ENCODE measurements around the gene METTL8. TPM values are rescaled to one million over a fixed set of nuclear protein-coding genes. Genes with fewer than 3 reads are reported as not detected.
"Not testable (repeated sequence)": the region's sequence is repeated elsewhere in the genome, so short reads cannot be mapped to it uniquely, and the experiment has no call there.

METTL8 gene
- total RNA-seq, 2 experiments from 2014 or later = 20.9 to 22.4 TPM

DNA sequence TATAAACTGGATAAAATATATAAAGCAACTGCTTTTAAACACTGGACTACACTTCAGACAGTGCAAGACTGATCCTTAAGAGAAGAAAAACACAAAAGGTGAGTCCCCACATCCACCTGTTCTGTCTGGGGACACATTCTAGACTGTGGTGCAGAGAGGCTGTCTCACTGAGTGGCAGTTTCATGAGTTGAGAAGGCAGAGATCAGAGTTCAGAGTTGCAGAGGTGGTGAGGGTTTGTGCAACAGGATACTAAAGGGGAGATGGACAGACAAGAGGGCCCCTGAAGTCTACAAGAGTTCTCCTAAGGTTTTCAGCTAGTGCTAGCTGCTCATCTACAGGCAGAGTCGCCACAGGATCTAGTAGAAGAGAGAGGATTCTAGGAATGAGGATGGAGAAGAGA is 68.0 kb downstream of the METTL8 start:
- no peak overlapping the region for H3K4me3 Mint-ChIP-seq
- CTCF ChIA-PET = no interaction called here
- H3K4me1 Mint-ChIP-seq (ENCODE audit: low read depth) = no peaks in the 10 kb centered on the region

DNA sequence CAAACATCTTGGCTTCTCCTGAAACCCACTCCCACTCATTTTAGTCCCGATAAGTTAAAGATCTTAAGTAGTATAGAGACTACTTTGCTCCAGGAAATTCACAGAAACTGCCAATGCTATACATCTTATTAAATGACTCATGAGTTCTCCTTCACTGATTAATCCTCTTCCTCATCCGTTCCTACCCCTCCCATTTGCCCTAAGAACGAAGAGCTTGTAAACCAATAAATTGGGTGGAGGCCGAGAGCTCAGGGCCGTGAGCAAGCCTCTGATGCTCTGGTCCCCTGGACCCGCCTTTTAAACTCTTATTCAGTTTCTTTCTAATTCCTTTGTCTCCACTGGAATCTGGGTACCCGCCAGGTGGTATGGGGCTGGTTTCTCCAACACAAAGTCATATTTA is 68.6 kb downstream of the METTL8 start:
- no peaks in the 10 kb centered on the region for H3K4me1 Mint-ChIP-seq (ENCODE audit: low read depth)
- ChIA-PET CTCF (no interaction called here), POLR2A (no interaction called here)
- peaks cover 22% of the 10 kb centered on the region for H3K9me3 Mint-ChIP-seq (ENCODE audit: insufficient read depth)
- H3K36me3 Mint-ChIP-seq (ENCODE audit: low read depth) = peaks cover 13% of the 10 kb centered on the region
- no peak overlapping the region for H3K27ac Mint-ChIP-seq
- no peaks in the 10 kb centered on the region for H3K27me3 Mint-ChIP-seq (ENCODE audit: low read depth)
- ATAC-seq (no peak), DNase-seq (no peak)
- H3K4me3 Mint-ChIP-seq = no peak overlapping the region

More for the DNA sequence above, 68.0 kb downstream of the METTL8 start:
- Mint-ChIP-seq H3K27ac (no peak overlapping the region), H3K36me3 (ENCODE audit: low read depth) (peaks cover 13% of the 10 kb centered on the region), H3K27me3 (ENCODE audit: low read depth) (no peaks in the 10 kb centered on the region), H3K9me3 (ENCODE audit: insufficient read depth) (peaks cover 22% of the 10 kb centered on the region)
- ATAC-seq (no peak), DNase-seq (no peak)
- POLR2A ChIA-PET = no interaction called here

- Mint-ChIP-seq H3K36me3 (ENCODE audit: low read depth) (peaks cover 18% of the 10 kb centered on the region), H3K4me3 (no peak overlapping the region), H3K4me1 (ENCODE audit: low read depth) (no peaks in the 10 kb centered on the region), H3K9me3 (ENCODE audit: insufficient read depth) (peaks cover 22% of the 10 kb centered on the region), H3K27ac (no peak overlapping the region), H3K27me3 (ENCODE audit: low read depth) (no peaks in the 10 kb centered on the region)
- ATAC-seq (no peak), DNase-seq (no peak)
- ChIA-PET POLR2A (no interaction called here), CTCF (interaction anchor here (0.6 kb wide), 1 partner anchor 82 kb away, joined by 3 read pairs; no protein-coding TSS in a partner anchor)
Measured at GRCh38 chr2:171362396-171362795, 71.4 kb downstream of the METTL8 start.

DNA sequence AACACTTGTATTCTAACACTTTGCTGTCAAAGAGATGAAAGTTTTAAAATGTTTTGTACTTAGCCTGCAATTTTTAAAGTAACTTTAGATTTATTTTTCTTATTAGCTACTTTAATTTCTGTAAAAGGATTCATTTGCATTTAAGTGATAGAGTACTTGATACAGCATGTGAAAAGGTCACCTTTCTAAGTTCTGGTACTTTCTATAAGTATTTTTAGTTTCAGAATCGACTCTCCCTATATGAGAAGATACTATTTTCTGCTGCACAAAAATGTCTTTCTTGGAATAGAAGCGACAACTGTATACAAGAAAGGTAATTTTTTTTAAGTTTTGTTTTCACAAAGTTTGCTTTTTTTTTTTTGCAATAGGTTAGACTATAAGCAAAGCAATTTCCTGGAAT is 72.9 kb downstream of the METTL8 start:
- ChIA-PET CTCF (interaction anchor here (0.6 kb wide), 1 partner anchor 204 kb away, joined by 3 read pairs; no protein-coding TSS in a partner anchor), POLR2A (no interaction called here)
- H3K4me1 Mint-ChIP-seq (ENCODE audit: low read depth) = no peaks in the 10 kb centered on the region
- no peak for DNase-seq
- ATAC-seq = no peak
- H3K27ac Mint-ChIP-seq = no peak overlapping the region
- H3K36me3 Mint-ChIP-seq (ENCODE audit: low read depth) = peaks cover 18% of the 10 kb centered on the region
- H3K4me3 Mint-ChIP-seq = no peak overlapping the region
- no peaks in the 10 kb centered on the region for H3K27me3 Mint-ChIP-seq (ENCODE audit: low read depth)
- H3K9me3 Mint-ChIP-seq (ENCODE audit: insufficient read depth) = peaks cover 8% of the 10 kb centered on the region

DNA sequence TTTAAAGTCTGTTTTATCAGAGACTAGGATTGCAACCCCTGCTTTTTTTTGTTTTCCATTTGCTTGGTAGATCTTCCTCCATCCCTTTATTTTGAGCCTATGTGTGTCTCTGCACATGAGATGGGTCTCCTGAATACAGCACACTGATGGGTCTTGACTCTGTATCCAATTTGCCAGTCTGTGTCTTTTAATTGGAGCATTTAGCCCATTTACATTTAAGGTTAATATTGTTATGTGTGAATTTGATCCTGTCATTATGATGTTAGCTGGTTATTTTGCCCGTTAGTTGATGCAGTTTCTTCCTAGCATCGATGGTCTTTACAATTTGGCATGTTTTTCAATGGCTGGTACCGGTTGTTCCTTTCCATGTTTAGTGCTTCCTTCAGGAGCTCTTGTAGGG is 80.0 kb downstream of the METTL8 start:
- POLR2A ChIA-PET; H3K27me3 Mint-ChIP-seq (ENCODE audit: low read depth); CTCF ChIA-PET; H3K27ac Mint-ChIP-seq; DNase-seq; H3K9me3 Mint-ChIP-seq (ENCODE audit: insufficient read depth); H3K4me1 Mint-ChIP-seq (ENCODE audit: low read depth); H3K4me3 Mint-ChIP-seq; ATAC-seq: not testable (repeated sequence)
- peaks cover 13% of the 10 kb centered on the region for H3K36me3 Mint-ChIP-seq (ENCODE audit: low read depth)

GRCh38 chr2:171348056-171348455 is 85.7 kb downstream of the METTL8 start:
- H3K4me1 Mint-ChIP-seq (ENCODE audit: low read depth) = peaks cover 10% of the 10 kb centered on the region
- no peak overlapping the region for H3K27ac Mint-ChIP-seq
- CTCF ChIA-PET = interaction anchor here (0.6 to 1.2 kb wide), 4 partner anchors 24 to 420 kb away, joined by 3 to 4 read pairs (median 3); no protein-coding TSS in a partner anchor
- ATAC-seq (no peak), DNase-seq (no peak)
- peaks cover 2% of the 10 kb centered on the region for H3K36me3 Mint-ChIP-seq (ENCODE audit: low read depth)
- no peaks in the 10 kb centered on the region for H3K27me3 Mint-ChIP-seq (ENCODE audit: low read depth)
- POLR2A ChIA-PET = interaction anchor here (1.0 kb wide), 1 partner anchor 21 kb away, joined by 3 read pairs; no protein-coding TSS in a partner anchor
- H3K4me3 Mint-ChIP-seq = no peak overlapping the region
- no peaks in the 10 kb centered on the region for H3K9me3 Mint-ChIP-seq (ENCODE audit: insufficient read depth)

DNA sequence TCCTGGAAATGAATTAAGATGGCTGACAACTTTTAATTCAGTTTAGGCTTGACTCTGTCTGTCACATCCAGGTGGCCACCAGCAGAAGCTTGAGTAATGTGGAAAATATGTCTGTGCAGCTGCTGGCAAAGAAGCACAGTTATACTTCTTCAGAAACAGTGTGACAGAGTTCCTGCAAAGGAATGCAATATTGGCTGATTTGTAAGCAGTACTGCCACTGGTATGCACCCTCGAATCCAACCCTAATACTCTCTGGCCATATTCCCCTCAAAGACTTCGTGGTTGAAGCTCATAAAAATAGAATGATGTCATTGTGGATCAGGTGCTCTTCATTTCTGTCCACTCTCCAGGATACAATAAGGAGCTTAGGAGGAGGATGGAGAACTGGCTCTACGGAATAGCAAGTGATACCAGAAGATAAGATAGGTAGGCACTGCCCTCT is 86.2 kb downstream of the METTL8 start:
- Mint-ChIP-seq H3K4me3 (no peak overlapping the region), H3K4me1 (ENCODE audit: low read depth) (peaks cover 10% of the 10 kb centered on the region), H3K27ac (no peak overlapping the region), H3K27me3 (ENCODE audit: low read depth) (no peaks in the 10 kb centered on the region), H3K9me3 (ENCODE audit: insufficient read depth) (no peaks in the 10 kb centered on the region), H3K36me3 (ENCODE audit: low read depth) (peaks cover 2% of the 10 kb centered on the region)
- CTCF ChIA-PET = interaction anchor here (0.6 to 1.2 kb wide), 4 partner anchors 24 to 419 kb away, joined by 3 to 4 read pairs (median 3); no protein-coding TSS in a partner anchor
- DNase-seq (no peak), ATAC-seq (no peak)
- POLR2A ChIA-PET = interaction anchor here (1.0 kb wide), 1 partner anchor 21 kb away, joined by 3 read pairs; no protein-coding TSS in a partner anchor

GRCh38 chr2:171346723-171347557 is 86.8 kb downstream of the METTL8 start:
- Mint-ChIP-seq H3K27me3 (ENCODE audit: low read depth) (no peaks in the 10 kb centered on the region), H3K4me3 (no peak overlapping the region), H3K27ac (no peak overlapping the region), H3K4me1 (ENCODE audit: low read depth) (peaks cover 10% of the 10 kb centered on the region), H3K36me3 (ENCODE audit: low read depth) (peaks cover 2% of the 10 kb centered on the region), H3K9me3 (ENCODE audit: insufficient read depth) (no peaks in the 10 kb centered on the region)
- ChIA-PET POLR2A (no interaction called here), CTCF (interaction anchor here (1.1 to 1.2 kb wide), 3 partner anchors 23 to 418 kb away, joined by 3 to 4 read pairs (median 3); no protein-coding TSS in a partner anchor)
- ATAC-seq = no peak
- DNase-seq = no peak

DNA sequence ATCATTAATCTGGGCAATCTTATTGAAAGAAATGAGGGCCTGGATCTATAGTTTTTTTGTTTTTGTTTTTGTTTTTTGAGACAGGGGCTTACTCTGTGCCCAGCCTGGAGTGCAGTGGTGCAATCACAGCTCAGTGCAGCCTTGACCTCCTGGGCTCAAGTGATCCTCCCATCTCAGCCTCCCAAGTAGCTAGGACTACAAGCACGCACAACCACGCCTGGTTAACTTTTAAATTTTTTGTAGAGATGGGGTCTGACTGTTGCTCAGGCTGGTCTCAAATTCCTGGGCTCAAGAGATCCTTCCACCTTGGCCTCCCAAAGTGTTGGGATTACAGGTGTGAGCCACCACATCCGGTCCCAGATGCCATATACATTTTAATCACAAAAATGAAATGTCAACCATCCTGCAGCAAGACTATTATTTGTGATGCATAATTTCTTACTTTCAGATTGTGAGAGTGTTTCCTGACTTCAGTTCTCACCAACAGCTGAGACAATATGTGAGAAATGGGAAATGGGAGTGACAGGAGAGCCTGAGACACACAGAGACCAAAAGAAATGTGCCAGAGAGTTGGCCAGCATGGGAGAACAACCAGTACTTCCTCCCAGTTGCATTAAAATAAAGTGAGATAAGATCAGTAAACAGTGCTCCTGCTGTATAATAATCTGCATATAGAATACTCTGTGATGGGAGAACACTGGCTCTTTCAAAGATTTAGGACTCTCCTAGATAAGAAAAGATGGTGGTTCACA is 87.6 kb downstream of the METTL8 start:
- Mint-ChIP-seq H3K36me3 (ENCODE audit: low read depth) (peaks cover 2% of the 10 kb centered on the region), H3K27ac (no peak overlapping the region), H3K27me3 (ENCODE audit: low read depth) (no peaks in the 10 kb centered on the region), H3K9me3 (ENCODE audit: insufficient read depth) (no peaks in the 10 kb centered on the region), H3K4me3 (no peak overlapping the region), H3K4me1 (ENCODE audit: low read depth) (peaks cover 10% of the 10 kb centered on the region)
- DNase-seq (no peak), ATAC-seq (no peak)
- POLR2A ChIA-PET = no interaction called here
- CTCF ChIA-PET = interaction anchor here (1.2 kb wide), 1 partner anchor 20 kb away, joined by 4 read pairs; no protein-coding TSS in a partner anchor

- Mint-ChIP-seq H3K4me1 (ENCODE audit: low read depth) (peaks cover 9% of the 10 kb centered on the region), H3K4me3 (no peak overlapping the region), H3K36me3 (ENCODE audit: low read depth) (peaks cover under 1% of the 10 kb centered on the region), H3K27me3 (ENCODE audit: low read depth) (no peaks in the 10 kb centered on the region), H3K27ac (no peak overlapping the region), H3K9me3 (ENCODE audit: insufficient read depth) (no peaks in the 10 kb centered on the region)
- no peak for ATAC-seq
- ChIA-PET CTCF (no interaction called here), POLR2A (no interaction called here)
- DNase-seq = no peak
Measured at GRCh38 chr2:171344182-171344581, 89.6 kb downstream of the METTL8 start.

DNA sequence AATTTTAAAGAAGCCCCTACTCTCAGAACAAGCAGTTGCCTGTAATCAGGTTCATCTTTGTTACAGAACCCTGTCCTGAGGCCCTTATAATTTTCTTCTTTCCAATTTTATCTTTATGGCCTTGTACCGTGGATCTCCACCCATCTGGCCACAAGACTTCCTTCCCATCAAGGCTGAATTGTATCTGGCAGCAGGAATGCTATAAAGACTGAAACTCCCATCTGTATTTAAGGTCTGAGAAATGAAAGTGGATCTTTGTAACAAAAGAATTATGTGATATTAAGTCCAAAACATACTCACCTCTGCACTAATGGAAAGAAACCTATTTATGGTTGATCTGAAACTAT is 91.8 kb downstream of the METTL8 start:
- H3K9me3 Mint-ChIP-seq (ENCODE audit: insufficient read depth) = no peaks in the 10 kb centered on the region
- DNase-seq = no peak
- H3K36me3 Mint-ChIP-seq (ENCODE audit: low read depth) = peaks cover 6% of the 10 kb centered on the region
- H3K4me1 Mint-ChIP-seq (ENCODE audit: low read depth) = peaks cover 6% of the 10 kb centered on the region
- ATAC-seq = no peak
- no peak overlapping the region for H3K27ac Mint-ChIP-seq
- H3K27me3 Mint-ChIP-seq (ENCODE audit: low read depth) = no peaks in the 10 kb centered on the region
- POLR2A ChIA-PET = no interaction called here
- CTCF ChIA-PET = no interaction called here
- no peak overlapping the region for H3K4me3 Mint-ChIP-seq

Measured in activated CD8-positive, alpha-beta T cell treated with anti-CD3 and anti-CD28 coated beads, Interleukin-2, amount 10 ng/mL, durations not matched to agents 7 days and 5 days (primary cell).